Transverse colon (tissue), 4 donors: Measurements from ENCODE around the gene LEF1.

ENCODE experiments used
- POLR2AphosphoS5 ChIP-seq, 3 donors: sonication (generic); formaldehyde crosslinking; IDR thresholded peaks; one replicate each; pipeline ENCODE4 v1.6.1; 2016; ENCODE audit warnings: antibody characterized with exemption in 3 of 3
- TF ChIP-seq, protein P1 (sequence below), 5 experiments: fragments of 200-600 bp in 3 of 5; fragments of 450-650 bp in 2 of 5; sonication (generic) in 3 of 5; IDR thresholded peaks; 1 replicate in 2 of 5; 2 replicates in 3 of 5; pipeline ENCODE4 v1.5.1; 2016 to 2017; ENCODE audit warnings: antibody characterized with exemption in 5 of 5, inconsistent platforms in 3 of 5, mild to moderate bottlenecking in 2 of 5, moderate library complexity in 1 of 5

DNA sequence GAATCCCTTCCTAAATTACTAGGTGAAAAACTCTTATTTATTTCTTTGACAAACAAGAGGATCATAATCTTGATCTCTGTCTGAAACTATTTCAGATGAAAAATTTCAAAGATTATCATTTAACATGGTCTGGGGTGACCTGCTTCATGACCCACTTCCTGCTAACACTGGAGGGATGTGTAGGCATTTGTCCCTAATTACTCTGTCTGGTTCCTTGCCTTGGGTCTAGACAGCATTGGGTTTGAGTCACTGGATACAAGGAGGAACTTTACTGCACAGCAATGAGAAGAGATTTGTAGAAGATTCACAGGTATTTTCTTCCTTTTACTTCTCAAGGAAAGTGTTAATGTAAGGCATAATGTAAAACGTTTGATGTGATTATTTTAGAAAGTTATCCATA lies 67.9 kb downstream of the LEF1 start:
- TF ChIP-seq, protein P1, sequence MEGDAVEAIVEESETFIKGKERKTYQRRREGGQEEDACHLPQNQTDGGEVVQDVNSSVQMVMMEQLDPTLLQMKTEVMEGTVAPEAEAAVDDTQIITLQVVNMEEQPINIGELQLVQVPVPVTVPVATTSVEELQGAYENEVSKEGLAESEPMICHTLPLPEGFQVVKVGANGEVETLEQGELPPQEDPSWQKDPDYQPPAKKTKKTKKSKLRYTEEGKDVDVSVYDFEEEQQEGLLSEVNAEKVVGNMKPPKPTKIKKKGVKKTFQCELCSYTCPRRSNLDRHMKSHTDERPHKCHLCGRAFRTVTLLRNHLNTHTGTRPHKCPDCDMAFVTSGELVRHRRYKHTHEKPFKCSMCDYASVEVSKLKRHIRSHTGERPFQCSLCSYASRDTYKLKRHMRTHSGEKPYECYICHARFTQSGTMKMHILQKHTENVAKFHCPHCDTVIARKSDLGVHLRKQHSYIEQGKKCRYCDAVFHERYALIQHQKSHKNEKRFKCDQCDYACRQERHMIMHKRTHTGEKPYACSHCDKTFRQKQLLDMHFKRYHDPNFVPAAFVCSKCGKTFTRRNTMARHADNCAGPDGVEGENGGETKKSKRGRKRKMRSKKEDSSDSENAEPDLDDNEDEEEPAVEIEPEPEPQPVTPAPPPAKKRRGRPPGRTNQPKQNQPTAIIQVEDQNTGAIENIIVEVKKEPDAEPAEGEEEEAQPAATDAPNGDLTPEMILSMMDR (IDR thresholded peaks at IDR 0.05) = no peak
- TF ChIP-seq POLR2AphosphoS5 (IDR thresholded peaks at IDR 0.05) = no peak
